Fibroblast of mammary gland (primary cell): ENCODE results near the gene SEC16A.

Source experiments
- DNase-seq: peaks from one replicate; pipeline ENCODE4 v3.0.0-alpha.2; 2010; ENCODE audit warnings: low read depth
- H3K4me3 ChIP-seq: 2 replicates; pipeline ENCODE4 v1.5.1; 2011; ENCODE audit warnings: low read depth, mild to moderate bottlenecking, low read length, moderate library complexity; ENCODE audit not compliant: control insufficient read depth
- CTCF ChIP-seq: conservative IDR thresholded peaks from 2 replicates; pipeline ENCODE4 v1.5.1; 2011; ENCODE audit warnings: low read depth, low read length, inconsistent platforms; ENCODE audit not compliant: control insufficient read depth, insufficient read depth

SEC16A gene

GRCh38 chr9:136392538-136393449, 90.0 kb downstream of the SEC16A start:
- no peak overlapping the region for H3K4me3 ChIP-seq
- TF ChIP-seq CTCF = no peak
- DNase-seq = peak; percentile 34

- no peak for DNase-seq
- no peak for TF ChIP-seq CTCF
- H3K4me3 ChIP-seq = no peak overlapping the region
These were observed 90.9 kb downstream of the SEC16A start for GRCh38 chr9:136391737-136392537.
